Smooth muscle cell (in vitro differentiated cells): ENCODE measurements around the gene SNIP1. TPM values are rescaled to one million over a fixed set of nuclear protein-coding genes. Genes with fewer than 3 reads are reported as not detected.

Experiments
- DNase-seq: peaks from one replicate; lab custom pipeline; 2025; ENCODE audit not compliant: unreplicated experiment; lab: John Stamatoyannopoulos, UW
- H2AFZ ChIP-seq: fragments of 200-600 bp; sonication (generic); 2 replicates; pipeline ENCODE4 v1.6.0; 2016; ENCODE audit warnings: antibody characterized with exemption, low read depth, mild to moderate bottlenecking
- H3F3A ChIP-seq: fragments of 200-600 bp; sonication (generic); 2 replicates; pipeline ENCODE4 v1.6.0; 2017; ENCODE audit warnings: antibody characterized with exemption, low read depth
- H3K27ac ChIP-seq: fragments of 200-600 bp; sonication (generic); 2 replicates; pipeline ENCODE4 v1.5.1; 2016; ENCODE audit warnings: low read depth, mild to moderate bottlenecking
- H3K27me3 ChIP-seq: fragments of 200-600 bp; sonication (generic); 2 replicates; pipeline ENCODE4 v1.6.1; 2016; ENCODE audit warnings: low read depth, mild to moderate bottlenecking
- H3K36me3 ChIP-seq: fragments of 200-600 bp; sonication (generic); 2 replicates; pipeline ENCODE4 v1.5.1; 2016; ENCODE audit warnings: low read depth
- H3K4me1 ChIP-seq: fragments of 200-600 bp; sonication (generic); 2 replicates; pipeline ENCODE4 v1.5.1; 2016; ENCODE audit warnings: low read depth
- H3K4me2 ChIP-seq: fragments of 200-600 bp; sonication (generic); 2 replicates; pipeline ENCODE4 v1.6.0; 2016; ENCODE audit warnings: mild to moderate bottlenecking
- H3K4me3 ChIP-seq: fragments of 200-600 bp; sonication (generic); 2 replicates; pipeline ENCODE4 v1.5.1; 2016; ENCODE audit warnings: mild to moderate bottlenecking
- H3K79me2 ChIP-seq: fragments of 200-600 bp; sonication (generic); 2 replicates; pipeline ENCODE4 v1.6.0; 2016; ENCODE audit warnings: low read depth, mild to moderate bottlenecking
- H3K9ac ChIP-seq: fragments of 200-600 bp; sonication (generic); 2 replicates; pipeline ENCODE4 v1.6.0; 2016; ENCODE audit warnings: low read depth
- H3K9me3 ChIP-seq: fragments of 200-600 bp; sonication (generic); replicated peaks from 2 replicates; pipeline ENCODE4 v1.5.1; 2016; ENCODE audit warnings: low read depth
- H4K20me1 ChIP-seq: fragments of 200-600 bp; sonication (generic); 2 replicates; pipeline ENCODE4 v1.6.0; 2016; ENCODE audit warnings: low read depth
- WGBS: methylation state at CpG from one replicate; pipeline ENCODE4 v1.1.7; 2016; ENCODE audit warnings: low lambda C conversion rate; 5-methylcytosine and 5-hydroxymethylcytosine counted together
- polyA plus RNA-seq: library from polyadenylated mRNA; unstranded; fragments of >200 nt; fragmentation: Nextera tagmentation; extraction: Ambion mirVana; gene quantifications from 2 replicates; pipeline ENCODE4 v1.2.1, GENCODE V29; 2016
- total RNA-seq: library from RNA; depleted of rRNA; stranded (reverse); fragments of >200 nt; gene quantifications from 2 replicates; pipeline ENCODE4 v1.2.3, GENCODE V29; 2014
- TF ChIP-seq, protein P1 (sequence below): fragments of 200-600 bp; sonication (generic); IDR thresholded peaks from 2 replicates; pipeline ENCODE4 v1.5.1; 2017; ENCODE audit warnings: borderline replicate concordance, mild to moderate bottlenecking, antibody characterized with exemption; ENCODE audit not compliant: insufficient read depth, poor library complexity, severe bottlenecking

Gene SNIP1
- total and polyA plus RNA-seq, 2 experiments from 2014 or later: 7.4 to 37.1 TPM

DNA sequence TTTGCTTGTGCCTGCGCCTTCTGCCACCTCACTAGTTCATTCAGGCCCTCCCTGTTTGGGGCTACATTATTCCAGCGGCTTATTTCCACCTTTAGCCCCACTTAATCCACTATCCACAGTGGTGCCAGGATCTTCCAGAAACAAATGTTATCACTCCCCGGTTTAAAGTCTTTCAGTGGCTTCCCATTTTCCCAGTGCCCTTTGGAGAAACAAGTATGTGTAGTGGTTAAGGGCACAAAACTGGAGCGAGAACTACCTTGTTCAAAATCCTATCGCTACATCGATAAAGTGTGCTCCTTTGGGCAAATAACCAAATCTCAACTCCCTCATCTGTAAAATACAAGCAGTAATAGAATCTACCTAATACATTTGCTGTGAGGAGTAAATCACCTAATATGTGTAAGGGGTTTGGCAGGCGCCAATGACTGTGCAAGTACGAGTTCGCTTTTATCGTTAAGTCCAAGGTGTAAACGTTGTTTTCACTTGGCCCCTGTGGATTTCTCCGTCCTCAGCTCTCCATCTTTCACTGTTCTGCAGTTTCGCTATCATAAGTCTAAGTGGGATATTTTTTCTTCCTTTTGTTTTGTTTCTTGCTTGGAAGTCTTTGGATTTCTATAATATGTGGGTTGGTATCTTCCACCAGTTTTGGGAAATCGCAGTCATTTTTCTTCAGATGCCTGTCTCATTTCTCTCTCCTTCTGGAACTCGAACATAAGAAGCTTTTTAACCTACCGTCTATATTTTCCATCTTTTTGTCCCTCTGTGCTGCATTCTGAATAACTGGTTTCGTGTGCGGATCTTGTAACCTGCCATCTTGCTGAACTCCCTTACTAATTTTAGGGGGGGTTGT lies 38.7 kb downstream of the SNIP1 start:
- DNase-seq: no peak
- H3K27me3 ChIP-seq: no peaks in the 10 kb centered on the region
- peak overlapping the region; percentile 76 for H3K27ac ChIP-seq
- WGBS: 81% methylated on average over 18 of the region's 18 CpGs
- peaks cover 9% of the 10 kb centered on the region for H3K36me3 ChIP-seq
- H3K9me3 ChIP-seq: no peaks in the 10 kb centered on the region
- peaks cover 20% of the 10 kb centered on the region for H4K20me1 ChIP-seq
- peak overlapping the region; percentile 88 for H2AFZ ChIP-seq
- peaks cover 32% of the 10 kb centered on the region for H3K79me2 ChIP-seq
- peak overlapping the region; percentile 100 for H3K4me3 ChIP-seq
- H3K4me2 ChIP-seq: peak overlapping the region; percentile 85
- H3F3A ChIP-seq: peaks cover 10% of the 10 kb centered on the region
- H3K4me1 ChIP-seq: peaks cover 13% of the 10 kb centered on the region
- TF ChIP-seq, protein P1, sequence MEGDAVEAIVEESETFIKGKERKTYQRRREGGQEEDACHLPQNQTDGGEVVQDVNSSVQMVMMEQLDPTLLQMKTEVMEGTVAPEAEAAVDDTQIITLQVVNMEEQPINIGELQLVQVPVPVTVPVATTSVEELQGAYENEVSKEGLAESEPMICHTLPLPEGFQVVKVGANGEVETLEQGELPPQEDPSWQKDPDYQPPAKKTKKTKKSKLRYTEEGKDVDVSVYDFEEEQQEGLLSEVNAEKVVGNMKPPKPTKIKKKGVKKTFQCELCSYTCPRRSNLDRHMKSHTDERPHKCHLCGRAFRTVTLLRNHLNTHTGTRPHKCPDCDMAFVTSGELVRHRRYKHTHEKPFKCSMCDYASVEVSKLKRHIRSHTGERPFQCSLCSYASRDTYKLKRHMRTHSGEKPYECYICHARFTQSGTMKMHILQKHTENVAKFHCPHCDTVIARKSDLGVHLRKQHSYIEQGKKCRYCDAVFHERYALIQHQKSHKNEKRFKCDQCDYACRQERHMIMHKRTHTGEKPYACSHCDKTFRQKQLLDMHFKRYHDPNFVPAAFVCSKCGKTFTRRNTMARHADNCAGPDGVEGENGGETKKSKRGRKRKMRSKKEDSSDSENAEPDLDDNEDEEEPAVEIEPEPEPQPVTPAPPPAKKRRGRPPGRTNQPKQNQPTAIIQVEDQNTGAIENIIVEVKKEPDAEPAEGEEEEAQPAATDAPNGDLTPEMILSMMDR: no peak
- H3K9ac ChIP-seq: peak overlapping the region; percentile 86

DNA sequence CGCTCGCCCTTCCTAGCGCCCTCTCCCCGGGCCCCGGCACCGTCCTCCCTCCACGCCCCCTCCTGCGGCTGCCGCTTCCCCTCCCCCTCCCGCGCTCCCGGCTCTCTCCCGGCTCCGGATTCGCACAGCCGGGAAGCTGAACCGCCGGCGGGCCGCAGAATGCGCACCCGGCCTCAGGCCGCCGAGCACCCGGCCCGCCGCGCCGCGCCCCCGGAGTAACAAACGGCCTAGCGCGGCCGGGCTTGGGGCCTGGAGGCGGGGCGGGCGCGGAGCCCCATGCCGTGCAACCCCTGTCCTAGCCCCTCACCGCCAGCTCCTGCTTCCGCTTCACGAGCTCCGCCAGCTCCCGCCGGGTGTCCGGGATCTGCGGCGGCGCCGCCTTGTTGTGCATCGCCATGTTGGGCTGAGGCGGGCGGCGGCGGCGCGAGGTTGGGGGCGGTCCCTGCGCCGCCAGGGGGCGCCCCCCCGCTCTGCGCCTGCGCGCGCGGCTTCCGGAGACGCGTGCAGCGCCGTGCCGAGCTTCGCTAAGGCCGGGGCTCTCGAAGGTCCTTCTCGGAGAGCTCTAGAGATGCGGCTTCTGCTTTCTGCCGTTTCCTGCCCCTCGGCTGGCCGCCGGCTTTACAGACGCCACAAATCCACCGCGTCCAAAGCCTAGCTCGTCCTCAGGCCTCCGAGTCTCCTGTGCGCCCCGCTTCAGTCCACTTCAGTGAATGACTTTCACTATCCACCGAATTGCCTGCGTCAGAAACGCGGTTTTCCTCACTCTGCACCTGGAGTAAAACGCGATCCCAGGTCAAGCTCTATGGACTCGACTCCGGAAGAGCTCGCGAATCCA lies 39.5 kb downstream of the SNIP1 start, which contains the start of gene MEAF6:
Gene MEAF6, minus strand, starts transcription at position 417 of the 835 bp plus-strand sequence. Its CDS starts 20 bp downstream, at position 397.
- Histone ChIP-seq H3K4me2 (peak within 1 kb of the TSS; percentile 85), H3K4me3 (peak within 1 kb of the TSS; percentile 100), H4K20me1 (peaks cover 20% of the 10 kb centered on the region), H3K36me3 (peaks cover 9% of the 10 kb centered on the region), H2AFZ (peak within 1 kb of the TSS; percentile 88), H3K27me3 (no peaks in the 10 kb centered on the region), H3K27ac (peak within 1 kb of the TSS; percentile 76), H3K4me1 (peaks cover 13% of the 10 kb centered on the region), H3F3A (peaks cover 10% of the 10 kb centered on the region), H3K9me3 (no peaks in the 10 kb centered on the region), H3K79me2 (peaks cover 32% of the 10 kb centered on the region), H3K9ac (peak within 1 kb of the TSS; percentile 86)
- 1% methylated on average over 75 of the region's 100 CpGs for WGBS
- TF ChIP-seq, protein P1: peak; percentile 81
- peak; percentile 68 for DNase-seq

DNA sequence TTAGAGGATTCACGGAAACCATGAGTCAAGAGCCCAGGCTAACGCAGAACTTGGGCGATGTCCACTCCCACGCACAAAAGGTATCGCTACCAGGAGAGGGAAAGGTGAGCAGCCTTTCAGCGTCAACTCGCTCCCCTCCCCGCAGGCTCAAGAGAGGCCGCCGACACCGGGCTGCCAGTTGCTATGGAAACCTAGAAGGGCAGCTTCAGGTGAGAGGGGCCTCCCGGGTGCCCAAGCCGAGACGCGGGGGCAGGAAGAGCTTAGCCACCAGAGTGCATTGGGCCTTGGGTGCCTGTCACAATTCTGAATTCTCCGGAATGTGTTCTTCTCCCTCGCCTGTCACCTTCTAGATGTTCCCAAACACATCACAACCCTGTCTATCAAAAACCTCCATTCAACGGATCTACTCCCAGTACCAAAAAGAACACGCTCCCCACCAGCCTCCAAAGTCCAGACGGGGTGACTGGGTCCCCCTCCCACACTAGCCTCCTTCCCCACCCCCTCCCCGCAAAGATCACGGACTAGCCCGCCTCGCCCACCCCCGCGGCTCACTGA lies 40.2 kb downstream of the SNIP1 start:
- peaks cover 20% of the 10 kb centered on the region for H4K20me1 ChIP-seq

More for the DNA sequence above, 40.2 kb downstream of the SNIP1 start:
- Histone ChIP-seq H3K27me3 (no peaks in the 10 kb centered on the region), H3K4me1 (peaks cover 13% of the 10 kb centered on the region), H2AFZ (peak overlapping the region; percentile 88), H3K4me2 (peak overlapping the region; percentile 85), H3K9me3 (no peaks in the 10 kb centered on the region), H3K36me3 (peaks cover 9% of the 10 kb centered on the region), H3K27ac (peak overlapping the region; percentile 76), H3K9ac (peak overlapping the region; percentile 86), H3K79me2 (peaks cover 32% of the 10 kb centered on the region), H3K4me3 (peak overlapping the region; percentile 100), H3F3A (peaks cover 10% of the 10 kb centered on the region)
- TF ChIP-seq, protein P1: no peak
- DNase-seq: peak; percentile 19
- WGBS: 3% methylated on average over 20 of the region's 26 CpGs
